ENCODE results near the gene AMIGO3.

The AMIGO3 gene

DNA sequence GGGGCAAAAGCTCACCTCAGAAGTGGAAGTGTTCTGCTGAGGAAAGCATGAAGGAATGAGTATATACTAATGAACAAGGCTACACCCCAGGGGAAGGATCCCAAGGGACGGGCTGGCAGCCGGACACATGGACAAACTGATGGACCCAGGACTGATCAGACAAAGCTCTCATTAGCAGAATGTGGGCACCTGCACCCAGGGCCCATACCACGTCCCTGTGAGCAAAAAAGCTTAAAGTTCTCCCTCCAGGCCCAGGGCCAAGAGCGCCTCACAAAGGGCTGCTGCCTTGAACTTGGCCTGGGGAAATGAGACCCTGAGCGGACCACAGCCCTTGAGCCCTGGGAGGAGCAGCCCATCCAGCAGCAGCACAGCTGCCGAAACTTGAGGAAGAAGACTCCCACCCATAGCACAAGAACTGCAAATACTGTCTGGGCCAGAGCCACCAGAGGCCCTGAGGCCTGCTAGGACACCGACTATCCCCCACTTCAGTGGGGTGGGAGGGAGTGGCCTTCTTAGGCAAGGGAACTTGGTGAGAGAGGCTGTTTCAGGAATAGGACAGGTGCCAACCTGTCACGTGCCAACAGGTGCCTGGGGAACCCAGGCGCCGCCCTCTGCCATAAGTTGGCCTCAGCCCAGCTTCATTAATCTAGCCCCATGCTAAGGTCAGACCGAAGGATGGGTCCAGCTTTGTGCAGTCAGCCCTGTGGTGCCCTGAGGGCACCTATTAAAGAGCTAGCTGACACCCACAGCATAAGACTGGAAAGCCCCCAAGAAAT is 6.6 kb upstream of the AMIGO3 start:
- TF ChIP-seq, protein P1, sequence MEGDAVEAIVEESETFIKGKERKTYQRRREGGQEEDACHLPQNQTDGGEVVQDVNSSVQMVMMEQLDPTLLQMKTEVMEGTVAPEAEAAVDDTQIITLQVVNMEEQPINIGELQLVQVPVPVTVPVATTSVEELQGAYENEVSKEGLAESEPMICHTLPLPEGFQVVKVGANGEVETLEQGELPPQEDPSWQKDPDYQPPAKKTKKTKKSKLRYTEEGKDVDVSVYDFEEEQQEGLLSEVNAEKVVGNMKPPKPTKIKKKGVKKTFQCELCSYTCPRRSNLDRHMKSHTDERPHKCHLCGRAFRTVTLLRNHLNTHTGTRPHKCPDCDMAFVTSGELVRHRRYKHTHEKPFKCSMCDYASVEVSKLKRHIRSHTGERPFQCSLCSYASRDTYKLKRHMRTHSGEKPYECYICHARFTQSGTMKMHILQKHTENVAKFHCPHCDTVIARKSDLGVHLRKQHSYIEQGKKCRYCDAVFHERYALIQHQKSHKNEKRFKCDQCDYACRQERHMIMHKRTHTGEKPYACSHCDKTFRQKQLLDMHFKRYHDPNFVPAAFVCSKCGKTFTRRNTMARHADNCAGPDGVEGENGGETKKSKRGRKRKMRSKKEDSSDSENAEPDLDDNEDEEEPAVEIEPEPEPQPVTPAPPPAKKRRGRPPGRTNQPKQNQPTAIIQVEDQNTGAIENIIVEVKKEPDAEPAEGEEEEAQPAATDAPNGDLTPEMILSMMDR (IDR thresholded peaks at IDR 0.05; ENCODE audit: low read depth, low read length) = no peak
- H3K4me3 ChIP-seq (ENCODE audit: low read depth, low read length) = no peak overlapping the region

DNA sequence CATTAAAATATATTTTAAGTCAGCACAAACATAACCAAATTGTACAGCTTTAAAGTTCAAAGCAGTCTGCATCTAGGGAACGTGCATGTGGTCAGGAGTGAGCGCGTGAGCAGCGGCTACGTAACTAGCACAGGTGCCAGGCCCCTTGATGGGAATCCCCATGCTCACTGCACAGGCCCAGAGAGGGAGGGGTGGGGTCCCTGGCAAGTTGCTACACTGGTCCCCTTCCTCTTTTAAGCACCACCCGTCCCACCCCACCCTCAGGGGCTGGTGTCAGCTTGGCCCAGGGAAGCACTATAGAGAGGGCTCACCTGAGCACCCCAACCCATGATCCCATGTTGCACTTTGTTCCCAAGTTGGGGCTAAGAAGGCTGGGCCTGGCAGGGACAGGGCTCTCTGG is 5.1 kb upstream of the AMIGO3 start:
- H3K4me3 ChIP-seq (ENCODE audit: low read depth, low read length) = peak overlapping the region; percentile 59
- TF ChIP-seq, protein P1 (IDR thresholded peaks at IDR 0.05; ENCODE audit: low read depth, low read length) = no peak

DNA sequence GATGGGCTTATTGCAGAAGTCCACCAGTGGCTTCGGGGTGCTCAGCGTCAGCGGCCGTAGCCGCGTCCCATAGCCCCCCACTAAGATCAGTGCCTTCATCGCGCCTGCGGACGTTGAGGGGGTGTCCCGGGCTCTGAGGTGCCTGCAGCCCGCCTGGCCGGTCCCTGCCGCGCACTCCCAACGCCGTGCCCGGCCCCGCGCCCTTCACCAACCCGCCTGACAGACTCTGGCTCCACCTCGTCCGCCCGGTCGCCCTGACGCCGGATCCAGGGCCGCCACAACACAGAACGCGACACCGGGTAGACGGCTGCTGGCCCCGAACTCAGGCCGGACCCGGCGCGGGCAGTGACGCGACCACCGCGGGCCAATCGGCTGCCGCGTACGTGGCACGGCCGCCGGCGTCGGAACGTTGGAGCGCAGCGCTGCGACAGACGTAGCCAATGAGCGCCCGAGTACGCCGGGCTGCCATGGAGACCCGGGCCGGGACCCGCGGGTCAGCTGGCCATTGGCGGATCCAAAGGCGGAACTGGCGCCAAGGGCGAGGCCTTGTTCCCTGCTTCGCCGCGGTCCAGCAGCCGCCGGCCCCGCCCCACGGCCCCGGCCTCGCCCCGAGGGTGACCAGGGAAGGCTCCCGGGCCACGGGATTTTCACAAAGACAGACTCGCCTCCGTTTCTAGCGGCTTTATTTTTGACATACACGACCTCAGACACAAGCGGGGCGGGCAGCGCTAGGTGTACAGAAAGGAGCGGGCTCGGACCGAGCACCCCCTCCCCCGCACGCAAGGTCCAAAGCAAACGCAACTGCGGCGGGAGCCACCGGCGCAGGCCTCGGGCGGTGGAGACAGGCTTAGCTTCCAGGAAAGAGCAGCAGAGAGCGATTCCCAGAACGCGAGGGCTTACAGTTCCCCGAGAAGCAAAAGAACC is 4.4 kb upstream of the AMIGO3 start, which contains the start of gene GMPPB:
Gene GMPPB, minus strand, starts transcription at position 324 of the 924 bp plus-strand sequence. Its CDS starts 225 bp downstream, at position 99.
- TF ChIP-seq, protein P1 (IDR thresholded peaks at IDR 0.05; ENCODE audit: low read depth, low read length) = no peak
- peak within 1 kb of the TSS; percentile 98 for H3K4me3 ChIP-seq (ENCODE audit: low read depth, low read length)

DNA sequence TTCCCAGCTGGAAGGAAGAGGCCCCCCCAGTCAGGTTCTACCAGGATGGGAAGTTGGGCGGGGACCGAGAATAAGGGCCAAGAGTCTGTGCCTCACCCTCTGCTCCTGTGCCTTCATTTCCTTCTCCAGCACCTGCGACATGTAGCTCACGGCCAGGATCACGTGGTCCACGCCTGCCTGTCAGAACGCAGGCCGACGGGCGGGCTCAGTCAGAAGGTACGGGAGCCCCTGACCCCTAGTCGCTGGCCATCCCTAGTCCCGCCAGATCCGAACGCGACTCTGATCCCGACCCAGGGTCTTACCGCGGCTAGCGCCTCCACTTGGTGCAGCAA is 3.8 kb upstream of the AMIGO3 start:
- peak overlapping the region; percentile 98 for H3K4me3 ChIP-seq (ENCODE audit: low read depth, low read length)
- TF ChIP-seq, protein P1 (IDR thresholded peaks at IDR 0.05; ENCODE audit: low read depth, low read length) = no peak

DNA sequence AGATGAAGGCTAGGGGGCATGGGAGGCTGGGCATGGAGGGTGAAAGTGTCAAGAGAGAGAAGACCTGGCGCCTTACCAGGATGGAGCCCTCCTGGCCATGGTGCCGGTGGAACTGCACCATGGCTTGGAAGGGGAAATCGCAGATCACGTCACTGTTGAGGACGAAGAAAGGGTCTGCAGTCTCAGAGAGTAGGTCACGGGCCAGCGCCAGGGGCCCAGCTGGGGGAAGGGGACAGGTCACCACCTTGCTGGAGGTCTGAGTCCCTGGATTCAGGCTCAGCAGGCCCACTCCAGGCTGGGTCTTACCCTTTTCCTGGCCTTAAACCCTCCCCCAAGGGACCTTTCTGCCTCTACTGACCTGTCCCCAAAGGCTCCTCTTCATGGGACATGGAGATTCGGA is 3.4 kb upstream of the AMIGO3 start:
- peak overlapping the region; percentile 98 for H3K4me3 ChIP-seq (ENCODE audit: low read depth, low read length)
- TF ChIP-seq, protein P1 (IDR thresholded peaks at IDR 0.05; ENCODE audit: low read depth, low read length) = no peak

DNA sequence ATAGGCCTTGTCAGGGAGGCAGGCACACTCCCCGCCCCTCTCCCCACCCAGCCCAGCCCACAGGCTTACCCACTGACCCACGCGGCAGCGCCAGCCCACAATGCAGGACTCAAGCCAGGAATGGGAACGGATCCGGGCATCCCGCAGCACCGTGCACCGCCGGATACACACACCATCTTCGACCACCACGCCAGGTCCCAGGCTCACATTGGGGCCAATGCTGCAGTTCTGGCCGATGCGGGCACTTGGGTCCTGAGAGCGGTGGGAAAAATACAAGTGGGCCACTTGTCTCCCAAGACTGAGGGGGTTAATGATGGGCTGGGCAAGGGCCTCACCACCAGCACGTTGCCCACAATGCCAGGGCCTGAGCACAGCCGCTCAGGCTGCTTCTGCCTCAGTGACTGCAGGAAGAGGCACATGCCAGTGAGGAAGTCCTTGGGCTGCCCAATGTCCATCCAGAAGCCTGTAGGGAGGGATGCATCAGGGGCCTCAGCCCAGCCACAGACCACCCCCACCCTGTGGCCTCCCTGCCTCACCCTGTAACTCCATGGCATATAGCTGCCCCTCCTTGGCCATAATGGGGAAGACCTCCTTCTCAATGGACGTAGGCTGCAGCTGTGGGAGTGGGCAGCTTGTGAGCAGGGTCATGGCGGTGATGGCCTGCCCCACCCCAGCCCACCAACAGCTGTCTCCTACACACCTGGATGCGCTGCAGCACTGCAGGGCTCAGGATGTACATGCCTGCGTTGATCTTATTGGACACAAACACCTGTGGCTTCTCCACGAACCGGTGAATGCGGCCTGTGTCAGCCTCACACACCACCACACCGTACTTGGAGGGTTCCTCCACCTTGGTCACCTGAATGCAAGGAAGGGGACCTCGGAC is 2.7 kb upstream of the AMIGO3 start:
- TF ChIP-seq, protein P1 (IDR thresholded peaks at IDR 0.05; ENCODE audit: low read depth, low read length) = no peak
- H3K4me3 ChIP-seq (ENCODE audit: low read depth, low read length) = peak overlapping the region; percentile 98

Data from WI38 (cell line).